Endothelial cell (in vitro differentiated cells): ENCODE data around the gene TRIM41. TPM values are rescaled to one million over a fixed set of nuclear protein-coding genes. Genes with fewer than 3 reads are reported as not detected.
"Not testable (repeated sequence)": the region's sequence is repeated elsewhere in the genome, so short reads cannot be mapped to it uniquely, and the experiment has no call there.

Experiments used
- DNase-seq: peaks from one replicate; pipeline ENCODE4 v3.0.0; 2021; ENCODE audit warnings: low spot score
- H3K27ac Mint-ChIP-seq: one replicate; pipeline ENCODE4 v1.8.0; 2021; ENCODE audit warnings: mixed read lengths, inconsistent platforms; ENCODE audit not compliant: unreplicated experiment
- H3K27me3 Mint-ChIP-seq: one replicate; pipeline ENCODE4 v1.8.0; 2021; ENCODE audit warnings: mild to moderate bottlenecking, moderate library complexity, mixed read lengths, inconsistent platforms; ENCODE audit not compliant: unreplicated experiment
- H3K36me3 Mint-ChIP-seq: one replicate; pipeline ENCODE4 v1.8.0; 2021; ENCODE audit warnings: mild to moderate bottlenecking, low read depth, mixed read lengths, inconsistent platforms; ENCODE audit not compliant: unreplicated experiment
- H3K4me1 Mint-ChIP-seq: one replicate; pipeline ENCODE4 v1.8.0; 2021; ENCODE audit warnings: mild to moderate bottlenecking, mixed read lengths, inconsistent platforms; ENCODE audit not compliant: unreplicated experiment
- H3K4me3 Mint-ChIP-seq: one replicate; pipeline ENCODE4 v1.8.0; 2021; ENCODE audit warnings: mild to moderate bottlenecking, mixed read lengths, inconsistent platforms; ENCODE audit not compliant: unreplicated experiment
- H3K9me3 Mint-ChIP-seq: one replicate; pipeline ENCODE4 v1.8.0; 2021; ENCODE audit warnings: mixed read lengths, inconsistent platforms; ENCODE audit not compliant: unreplicated experiment
- total RNA-seq: library from RNA; stranded (reverse); fragmentation: NEBNext Ultra II Directional; extraction: Animal tissue kit (Norgen Biotek cat#: 25700); gene quantifications from one replicate; pipeline ENCODE4 v1.2.1, GENCODE V29; 2021; ENCODE audit not compliant: unreplicated experiment
- TF ChIP-seq, protein P1 (sequence below): fragments of 200-600 bp; sonication (generic); IDR thresholded peaks from one replicate; pipeline ENCODE4 v1.5.0; 2021; ENCODE audit warnings: antibody characterized with exemption; ENCODE audit not compliant: unreplicated experiment

TRIM41 gene
- total RNA-seq, 1 donor from 2014 or later: 21.8 TPM

- Mint-ChIP-seq H3K27ac (no peak overlapping the region), H3K27me3 (peaks cover 2% of the 10 kb centered on the region)
- DNase-seq: no peak
Observed at GRCh38 chr5:181280251-181280762, 57.2 kb downstream of the TRIM41 start.

DNA sequence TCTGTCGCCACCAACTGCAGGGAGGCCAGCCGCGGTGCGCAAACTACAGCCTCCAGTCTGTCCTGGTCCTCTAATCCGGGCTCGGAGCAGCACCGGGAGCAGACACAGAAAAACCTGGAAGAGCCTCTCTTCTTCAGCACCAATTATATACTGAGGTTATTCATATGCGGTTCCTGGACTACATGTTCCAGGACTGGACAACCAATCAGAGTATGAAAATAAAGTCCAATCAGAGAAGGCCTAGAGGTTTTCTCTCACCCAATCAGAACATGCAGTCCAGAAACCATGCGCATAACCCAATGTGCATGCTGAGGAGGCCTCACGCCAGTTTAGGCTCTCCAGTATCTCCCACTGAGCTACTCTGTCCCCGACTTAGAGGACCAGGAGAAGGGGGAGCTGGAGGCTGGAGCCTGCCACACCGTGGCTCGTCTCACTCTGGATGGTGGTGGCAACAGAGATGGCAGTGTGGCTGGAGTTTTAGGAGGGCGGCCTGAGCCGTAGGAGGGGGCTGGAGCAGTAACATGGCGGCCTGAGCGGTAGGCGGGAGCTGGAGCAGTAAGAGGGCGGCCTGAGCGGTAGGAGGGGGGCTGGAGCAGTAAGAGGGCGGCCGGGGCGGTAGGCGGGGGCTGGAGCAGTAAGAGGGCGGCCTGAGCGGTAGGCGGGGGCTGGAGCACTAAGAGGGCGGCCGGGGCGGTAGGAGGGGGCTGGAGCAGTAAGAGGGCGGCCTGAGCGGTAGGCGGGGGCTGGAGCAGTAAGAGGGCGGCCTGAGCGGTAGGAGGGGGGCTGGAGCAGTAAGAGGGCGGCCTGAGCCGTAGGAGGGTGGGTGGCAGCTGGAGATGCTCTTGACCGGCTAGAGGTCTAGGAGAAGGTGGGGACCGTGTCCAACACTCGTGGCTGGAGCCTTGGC is 58.2 kb downstream of the TRIM41 start:
- DNase-seq: peak; percentile 75
- no peak overlapping the region for H3K27ac Mint-ChIP-seq

More at GRCh38 chr5:181280251-181280762, 57.2 kb downstream of the TRIM41 start:
- no peaks in the 10 kb centered on the region for H3K9me3 Mint-ChIP-seq
- H3K4me1 Mint-ChIP-seq: no peaks in the 10 kb centered on the region
- no peak overlapping the region for H3K4me3 Mint-ChIP-seq
- no peaks in the 10 kb centered on the region for H3K36me3 Mint-ChIP-seq
- TF ChIP-seq, protein P1, sequence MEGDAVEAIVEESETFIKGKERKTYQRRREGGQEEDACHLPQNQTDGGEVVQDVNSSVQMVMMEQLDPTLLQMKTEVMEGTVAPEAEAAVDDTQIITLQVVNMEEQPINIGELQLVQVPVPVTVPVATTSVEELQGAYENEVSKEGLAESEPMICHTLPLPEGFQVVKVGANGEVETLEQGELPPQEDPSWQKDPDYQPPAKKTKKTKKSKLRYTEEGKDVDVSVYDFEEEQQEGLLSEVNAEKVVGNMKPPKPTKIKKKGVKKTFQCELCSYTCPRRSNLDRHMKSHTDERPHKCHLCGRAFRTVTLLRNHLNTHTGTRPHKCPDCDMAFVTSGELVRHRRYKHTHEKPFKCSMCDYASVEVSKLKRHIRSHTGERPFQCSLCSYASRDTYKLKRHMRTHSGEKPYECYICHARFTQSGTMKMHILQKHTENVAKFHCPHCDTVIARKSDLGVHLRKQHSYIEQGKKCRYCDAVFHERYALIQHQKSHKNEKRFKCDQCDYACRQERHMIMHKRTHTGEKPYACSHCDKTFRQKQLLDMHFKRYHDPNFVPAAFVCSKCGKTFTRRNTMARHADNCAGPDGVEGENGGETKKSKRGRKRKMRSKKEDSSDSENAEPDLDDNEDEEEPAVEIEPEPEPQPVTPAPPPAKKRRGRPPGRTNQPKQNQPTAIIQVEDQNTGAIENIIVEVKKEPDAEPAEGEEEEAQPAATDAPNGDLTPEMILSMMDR: no peak

DNA sequence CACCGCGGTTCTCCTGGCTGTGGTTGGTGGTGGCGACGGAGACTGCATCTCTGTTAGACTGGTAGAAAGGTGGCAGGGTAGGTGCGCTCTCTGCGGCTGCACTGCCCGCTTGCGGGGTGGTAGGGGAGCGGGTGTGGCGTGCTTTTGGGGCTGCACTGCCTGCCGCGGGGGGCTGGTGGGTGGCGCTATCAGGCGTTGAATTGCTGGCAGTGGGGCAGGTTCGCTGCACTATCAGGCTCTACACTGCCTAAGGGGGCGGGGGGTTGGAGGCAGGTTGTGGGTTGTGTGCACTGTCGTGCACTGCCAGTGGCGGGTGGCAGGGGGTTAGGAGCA is 58.9 kb downstream of the TRIM41 start:
- Mint-ChIP-seq H3K27ac (no peak overlapping the region), H3K27me3 (peaks cover 3% of the 10 kb centered on the region), H3K4me3 (no peak overlapping the region), H3K36me3 (no peaks in the 10 kb centered on the region), H3K4me1 (no peaks in the 10 kb centered on the region), H3K9me3 (no peaks in the 10 kb centered on the region)
- no peak for DNase-seq
- TF ChIP-seq, protein P1: no peak

More for the DNA sequence above, 58.2 kb downstream of the TRIM41 start:
- H3K9me3 Mint-ChIP-seq: no peaks in the 10 kb centered on the region
- TF ChIP-seq, protein P1: no peak
- H3K4me3 Mint-ChIP-seq: no peak overlapping the region
- no peaks in the 10 kb centered on the region for H3K4me1 Mint-ChIP-seq
- H3K36me3 Mint-ChIP-seq: no peaks in the 10 kb centered on the region
- H3K27me3 Mint-ChIP-seq: peaks cover 3% of the 10 kb centered on the region

DNA sequence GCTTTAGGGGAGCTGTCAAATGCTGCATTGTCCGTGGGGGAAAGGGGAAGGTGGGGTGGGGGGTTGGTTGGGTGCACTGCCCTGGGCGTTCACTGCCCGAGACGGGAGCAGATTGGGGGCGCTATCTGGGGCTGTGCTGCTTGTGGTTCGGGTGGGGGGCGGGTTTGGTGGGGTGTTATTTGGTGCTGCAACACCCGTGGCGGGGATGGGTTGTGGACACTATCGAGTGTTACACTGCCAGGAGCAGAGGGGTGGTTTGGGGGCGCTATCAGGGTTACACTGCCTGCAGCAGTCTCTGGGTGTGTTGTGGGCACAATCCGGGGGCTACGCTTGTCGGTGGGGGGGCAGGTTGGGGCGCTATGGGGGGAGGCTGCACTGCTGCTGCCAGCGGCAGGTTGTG is 59.3 kb downstream of the TRIM41 start:
- H3K36me3 Mint-ChIP-seq, DNase-seq, H3K27ac Mint-ChIP-seq, H3K4me3 Mint-ChIP-seq, H3K27me3 Mint-ChIP-seq, H3K4me1 Mint-ChIP-seq, H3K9me3 Mint-ChIP-seq: not testable (repeated sequence)

DNA sequence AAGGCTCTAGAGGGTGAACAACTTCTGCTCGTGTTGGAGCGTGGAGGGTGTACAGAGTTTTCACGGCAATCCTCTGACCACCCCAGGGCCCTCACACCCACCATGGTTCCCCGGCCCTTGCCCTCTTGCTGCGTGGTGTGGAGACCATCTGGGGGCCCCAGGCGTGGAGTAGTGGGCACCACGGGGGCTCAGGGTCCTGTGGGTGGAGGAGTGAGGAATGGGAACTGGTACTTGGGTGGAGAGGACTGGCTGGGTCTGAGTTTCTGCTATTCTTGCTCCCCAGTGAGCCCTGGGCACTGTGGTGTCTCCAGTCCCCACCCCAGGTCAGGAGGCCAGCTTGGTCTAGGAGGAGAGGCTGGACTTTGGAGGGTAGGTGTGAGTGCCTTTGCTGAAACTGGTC is 59.8 kb downstream of the TRIM41 start:
- no peak for DNase-seq
- no peaks in the 10 kb centered on the region for H3K9me3 Mint-ChIP-seq

More for the DNA sequence above, 59.8 kb downstream of the TRIM41 start:
- Mint-ChIP-seq H3K4me1 (no peaks in the 10 kb centered on the region), H3K27me3 (peaks cover 3% of the 10 kb centered on the region), H3K27ac (no peak overlapping the region), H3K36me3 (no peaks in the 10 kb centered on the region), H3K4me3 (no peak overlapping the region)
- TF ChIP-seq, protein P1: no peak
